NCI-H146 (cell line): ENCODE results near the gene AIRE.
"Not testable (repeated sequence)": the region's sequence is repeated elsewhere in the genome, so short reads cannot be mapped to it uniquely, and the experiment has no call there.

Source experiments
- DNase-seq: peaks from one replicate; lab custom pipeline; 2025; lab: John Stamatoyannopoulos, UW

The AIRE gene

GRCh38 chr21:44285138-44285992 lies at the start of gene AIRE:
Gene AIRE (plus strand): TSS chr21:44285876. CDS start chr21:44286007, 131 bp downstream.
- DNase-seq = no peak

- not testable (repeated sequence) for DNase-seq
Observed at GRCh38 chr21:44240353-44240752, 45.3 kb upstream of the AIRE start.

- not testable (repeated sequence) for DNase-seq
Observed at GRCh38 chr21:44240842-44241241, 44.8 kb upstream of the AIRE start, which contains the start of gene ICOSLG. Gene ICOSLG (minus strand): TSS chr21:44240943. CDS start chr21:44240817, 126 bp downstream.

- not testable (repeated sequence) for DNase-seq
Observed at GRCh38 chr21:44241281-44241680, 44.4 kb upstream of the AIRE start.

GRCh38 chr21:44243980-44244379 lies 41.7 kb upstream of the AIRE start:
- not testable (repeated sequence) for DNase-seq

- DNase-seq = not testable (repeated sequence)
Observed at GRCh38 chr21:44247904-44248303, 37.8 kb upstream of the AIRE start.

GRCh38 chr21:44249204-44250037 lies 36.3 kb upstream of the AIRE start:
- not testable (repeated sequence) for DNase-seq

- DNase-seq = no peak
Observed at GRCh38 chr21:44253832-44254710, 31.6 kb upstream of the AIRE start.

GRCh38 chr21:44255511-44255981 lies 30.1 kb upstream of the AIRE start:
- no peak for DNase-seq

GRCh38 chr21:44258056-44258725 lies 27.5 kb upstream of the AIRE start:
- no peak for DNase-seq

- no peak for DNase-seq
Observed at GRCh38 chr21:44259082-44259705, 26.5 kb upstream of the AIRE start.

- DNase-seq = no peak
Observed at GRCh38 chr21:44260066-44260465, 25.6 kb upstream of the AIRE start.

GRCh38 chr21:44260791-44261631 lies 24.7 kb upstream of the AIRE start:
- no peak for DNase-seq

- no peak for DNase-seq
Observed at GRCh38 chr21:44261675-44262295, 23.9 kb upstream of the AIRE start, which contains the start of gene DNMT3L. Gene DNMT3L (minus strand): TSS chr21:44261897. CDS start chr21:44261259, 638 bp downstream.

- DNase-seq = no peak
Observed at GRCh38 chr21:44262338-44263056, 23.2 kb upstream of the AIRE start.

GRCh38 chr21:44263221-44263760 lies 22.4 kb upstream of the AIRE start:
- DNase-seq = no peak

GRCh38 chr21:44263768-44264167 lies 21.9 kb upstream of the AIRE start:
- no peak for DNase-seq

GRCh38 chr21:44265734-44266270 lies 19.9 kb upstream of the AIRE start:
- no peak for DNase-seq
